ENCODE data around the gene EIF3A.
"Not testable (repeated sequence)": the region's sequence is repeated elsewhere in the genome, so short reads cannot be mapped to it uniquely, and the experiment has no call there.

The EIF3A gene

DNA sequence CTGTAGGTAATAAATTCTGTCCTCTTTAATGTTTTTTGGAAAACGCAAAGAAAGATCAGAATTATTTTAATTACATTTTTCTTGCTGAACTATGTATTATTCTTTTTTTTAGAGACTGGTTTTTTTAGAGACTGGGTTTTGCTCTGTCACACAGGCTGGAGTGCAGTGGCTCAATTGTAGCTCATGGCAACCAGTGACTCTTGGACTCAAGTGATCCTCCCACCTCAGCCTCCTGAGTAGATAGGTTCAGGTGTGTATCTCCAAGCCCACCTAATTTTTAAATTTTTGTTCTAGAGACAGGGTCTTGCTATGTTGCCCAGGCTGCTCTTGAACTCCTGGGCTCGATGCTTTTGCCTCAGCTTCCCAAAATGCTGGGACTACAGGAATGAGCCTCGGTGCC, 18.0 kb upstream of the EIF3A start:
- no peak for DNase-seq (ENCODE audit: insufficient read length)
- FAIRE-seq: no peak
- TF ChIP-seq POLR2AphosphoS5 (IDR thresholded peaks at IDR 0.05; ENCODE audit: low read depth, low read length) (no peak), POLR2A (IDR thresholded peaks at IDR 0.05; ENCODE audit: low read depth, low read length) (no peak), TAF1 (IDR thresholded peaks at IDR 0.05; ENCODE audit: borderline replicate concordance, low read depth, low read length) (no peak)

- not testable (repeated sequence) for FAIRE-seq; DNase-seq (ENCODE audit: insufficient read length)
These were observed 16.2 kb upstream of the EIF3A start for GRCh38 chr10:119096641-119097415.

GRCh38 chr10:119095640-119096039, 15.0 kb upstream of the EIF3A start:
- DNase-seq (ENCODE audit: insufficient read length) (no peak), FAIRE-seq (no peak)
- no peak for TF ChIP-seq POLR2A (IDR thresholded peaks at IDR 0.05; ENCODE audit: low read depth, low read length)
- TF ChIP-seq POLR2AphosphoS5 (IDR thresholded peaks at IDR 0.05; ENCODE audit: low read depth, low read length): no peak
- no peak for TF ChIP-seq TAF1 (IDR thresholded peaks at IDR 0.05; ENCODE audit: borderline replicate concordance, low read depth, low read length)

DNA sequence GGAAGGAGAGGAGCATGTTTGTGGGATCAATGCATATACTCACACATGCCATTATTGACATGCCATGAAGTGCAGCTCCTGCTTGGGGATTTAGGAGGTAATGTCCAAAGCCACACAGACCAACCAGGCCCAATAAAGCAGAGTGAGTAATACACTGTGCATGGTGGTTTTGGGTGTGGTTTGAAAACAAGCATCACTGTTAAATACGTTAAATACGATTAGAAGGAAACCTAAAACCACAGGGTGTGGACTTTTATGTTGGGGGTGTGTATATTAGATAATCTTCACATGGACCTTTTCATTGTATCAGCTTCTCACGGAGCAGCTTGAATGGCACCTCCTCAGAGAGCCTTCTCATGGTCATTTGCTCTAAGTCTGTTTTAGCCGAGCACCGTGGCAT, 10.4 kb upstream of the EIF3A start:
- TF ChIP-seq POLR2A (IDR thresholded peaks at IDR 0.05; ENCODE audit: low read depth, low read length) (no peak), TAF1 (IDR thresholded peaks at IDR 0.05; ENCODE audit: borderline replicate concordance, low read depth, low read length) (no peak), POLR2AphosphoS5 (IDR thresholded peaks at IDR 0.05; ENCODE audit: low read depth, low read length) (no peak)
- DNase-seq (ENCODE audit: insufficient read length) (no peak), FAIRE-seq (no peak)

GRCh38 chr10:119090026-119090795, 9.6 kb upstream of the EIF3A start:
- DNase-seq (ENCODE audit: insufficient read length) (no peak), FAIRE-seq (peak; percentile 56)
- TF ChIP-seq TAF1 (IDR thresholded peaks at IDR 0.05; ENCODE audit: borderline replicate concordance, low read depth, low read length) (no peak), POLR2A (IDR thresholded peaks at IDR 0.05; ENCODE audit: low read depth, low read length) (no peak), POLR2AphosphoS5 (IDR thresholded peaks at IDR 0.05; ENCODE audit: low read depth, low read length) (no peak)

- DNase-seq (ENCODE audit: insufficient read length) (no peak), FAIRE-seq (peak; percentile 9)
- no peak for TF ChIP-seq POLR2AphosphoS5 (IDR thresholded peaks at IDR 0.05; ENCODE audit: low read depth, low read length)
- TF ChIP-seq TAF1 (IDR thresholded peaks at IDR 0.05; ENCODE audit: borderline replicate concordance, low read depth, low read length): no peak
- no peak for TF ChIP-seq POLR2A (IDR thresholded peaks at IDR 0.05; ENCODE audit: low read depth, low read length)
These were observed 6.8 kb upstream of the EIF3A start for GRCh38 chr10:119087271-119087882.

GRCh38 chr10:119084896-119085295, 4.3 kb upstream of the EIF3A start:
- DNase-seq (ENCODE audit: insufficient read length) (no peak), FAIRE-seq (no peak)
- TF ChIP-seq POLR2A (IDR thresholded peaks at IDR 0.05; ENCODE audit: low read depth, low read length) (no peak), TAF1 (IDR thresholded peaks at IDR 0.05; ENCODE audit: borderline replicate concordance, low read depth, low read length) (no peak), POLR2AphosphoS5 (IDR thresholded peaks at IDR 0.05; ENCODE audit: low read depth, low read length) (no peak)

DNA sequence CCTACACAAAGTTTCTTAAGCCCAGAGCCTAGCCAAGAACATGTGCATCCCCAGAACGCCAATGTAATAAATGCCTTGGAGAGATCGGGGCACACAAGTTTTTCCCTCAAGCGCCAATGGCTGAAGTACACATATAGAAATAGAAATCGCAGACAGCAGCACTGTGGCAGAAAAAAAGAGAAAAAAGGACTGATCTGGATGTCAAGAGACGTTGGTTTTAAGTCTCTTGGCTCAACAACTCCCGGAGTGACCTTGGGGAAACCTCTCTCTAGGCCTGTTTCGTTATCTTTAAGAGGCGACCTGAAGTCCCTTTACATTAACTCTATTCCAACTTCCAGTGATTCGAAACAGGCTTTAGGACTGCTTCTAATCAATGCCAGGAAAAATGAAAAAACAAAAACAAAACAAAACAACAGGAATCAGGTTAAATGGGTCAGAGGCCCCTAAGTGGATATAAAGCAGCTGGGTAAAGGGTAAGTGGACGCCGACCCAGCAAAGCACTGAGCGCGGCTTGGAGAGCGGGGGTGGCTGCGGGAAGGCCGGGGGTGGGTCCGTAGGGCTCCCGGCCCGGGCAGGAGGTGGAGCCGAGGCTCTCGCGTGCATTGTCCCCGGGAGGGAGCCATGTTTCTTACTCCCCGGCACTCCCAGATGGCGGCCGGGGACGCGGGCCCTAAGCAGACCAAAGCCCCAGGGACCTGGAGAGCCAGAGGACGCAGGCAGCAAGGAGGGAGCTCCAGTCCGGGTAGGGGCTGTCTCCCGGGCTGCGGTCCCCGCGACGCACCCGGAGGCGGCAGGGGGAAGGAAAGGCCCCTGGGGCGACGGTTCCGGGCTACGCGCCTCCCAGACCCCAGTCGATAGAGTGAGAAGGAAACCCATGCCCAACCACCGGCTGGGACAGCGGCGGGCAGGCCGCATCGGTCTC, 757 bp downstream of the EIF3A start:
- TF ChIP-seq TAF1 (IDR thresholded peaks at IDR 0.05; ENCODE audit: borderline replicate concordance, low read depth, low read length): peak; percentile 65; the same call in 1 of the 2 replicates
- no peak for TF ChIP-seq POLR2A (IDR thresholded peaks at IDR 0.05; ENCODE audit: low read depth, low read length)
- TF ChIP-seq POLR2AphosphoS5 (IDR thresholded peaks at IDR 0.05; ENCODE audit: low read depth, low read length): peak; percentile 2; the same call in 1 of the 2 replicates
- DNase-seq (ENCODE audit: insufficient read length) (peak; percentile 64), FAIRE-seq (peak; percentile 87)

DNA sequence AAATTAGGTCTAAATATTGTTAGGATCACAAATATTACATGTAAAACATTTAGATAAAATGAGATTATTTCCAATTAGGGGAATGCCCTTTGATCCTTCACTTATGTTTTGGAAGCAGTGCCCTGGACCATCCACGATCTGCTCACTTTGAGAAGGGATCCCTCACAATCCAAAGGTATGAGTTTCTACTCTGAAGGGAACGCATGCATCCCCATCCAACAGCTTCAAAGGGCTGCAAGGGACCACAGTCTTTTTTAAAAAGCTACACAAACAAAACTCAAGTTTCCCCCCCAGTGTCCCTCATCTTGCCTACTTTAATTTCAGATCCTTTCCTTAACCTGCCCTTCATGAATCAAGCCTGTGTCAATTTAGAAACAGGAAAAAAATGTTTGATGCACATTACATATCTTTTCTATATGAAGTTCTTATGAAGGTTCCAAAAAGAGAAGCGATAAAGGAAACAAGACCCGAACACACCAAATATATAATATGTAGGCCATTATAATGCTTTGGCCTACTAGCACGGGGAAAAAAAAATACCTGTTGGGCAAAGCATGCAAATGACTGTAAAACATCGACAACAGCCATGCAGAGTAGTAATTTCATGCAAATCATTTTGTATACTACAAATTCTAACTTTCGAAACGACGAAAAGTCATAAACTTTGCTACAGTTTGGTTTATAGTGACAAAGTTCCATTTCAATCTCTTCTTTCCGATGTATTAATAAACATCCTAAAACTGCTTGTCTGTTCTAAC, 2.0 kb downstream of the EIF3A start:
- no peak for TF ChIP-seq POLR2AphosphoS5 (IDR thresholded peaks at IDR 0.05; ENCODE audit: low read depth, low read length)
- no peak for TF ChIP-seq TAF1 (IDR thresholded peaks at IDR 0.05; ENCODE audit: borderline replicate concordance, low read depth, low read length)
- 0 out of 2 replicates have a peak, but pooled peaks have one; percentile 10 for TF ChIP-seq POLR2A (IDR thresholded peaks at IDR 0.05; ENCODE audit: low read depth, low read length)
- DNase-seq (ENCODE audit: insufficient read length) (no peak), FAIRE-seq (no peak)

- no peak for DNase-seq (ENCODE audit: insufficient read length)
- TF ChIP-seq POLR2A (IDR thresholded peaks at IDR 0.05; ENCODE audit: low read depth, low read length) (no peak), TAF1 (IDR thresholded peaks at IDR 0.05; ENCODE audit: borderline replicate concordance, low read depth, low read length) (no peak), POLR2AphosphoS5 (IDR thresholded peaks at IDR 0.05; ENCODE audit: low read depth, low read length) (no peak)
- FAIRE-seq: no peak
These were observed 7.0 kb downstream of the EIF3A start for GRCh38 chr10:119073584-119073983.

Measured in GM12892 (cell line).